ENCODE results near the gene RTN4IP1. TPM values are rescaled to one million over a fixed set of nuclear protein-coding genes. Genes with fewer than 3 reads are reported as not detected.
A peak's percentile ranks its signal among the peaks of the same experiment; 100 is the strongest.

RTN4IP1 gene
- total and polyA plus RNA-seq, 10 of the 15 experiments (the other 5 are each of a cell fraction or from before 2014, with no cell fraction given), result 8.2 to 17.0 (median 9.8) TPM

GRCh38 chr6:106666282-106667021 is 37.2 kb upstream of the RTN4IP1 start (continued):
- TF ChIP-seq NKRF (conservative IDR thresholded peaks at IDR 0.05) (no peak), POU2F2 (IDR thresholded peaks at IDR 0.05; ENCODE audit: borderline replicate concordance, low read depth, low read length) (peak; percentile 79; the same call in 2 of the 3 replicates), ATF3 (IDR thresholded peaks at IDR 0.05; ENCODE audit: borderline replicate concordance, extremely low read depth, low read depth, low read length) (no peak), MAX (IDR thresholded peaks at IDR 0.05; ENCODE audit: low read depth, low read length) (no peak), MEF2B (IDR thresholded peaks at IDR 0.05; ENCODE audit: partially characterized antibody, poor library complexity, severe bottlenecking) (peak; percentile 86), IKZF1 (conservative IDR thresholded peaks at IDR 0.05) (0 out of 2 replicates have a peak, but pooled peaks have one; percentile 26)

- no peaks in the 10 kb centered on the region for H4K20me1 ChIP-seq (ENCODE audit: control insufficient read depth, insufficient read depth)
- H3K9ac ChIP-seq (ENCODE audit: control insufficient read depth, insufficient read depth, low read length), result no peak overlapping the region
- no peak overlapping the region for H3K4me2 ChIP-seq (ENCODE audit: control insufficient read depth, insufficient read depth)
- FAIRE-seq (no peak), ATAC-seq (no peak), DNase-seq (ENCODE audit: low read depth, low spot score) (no peak)
- POLR2A ChIA-PET, result no interaction called here
- peaks cover 5% of the 10 kb centered on the region for H3K9me3 ChIP-seq (replicated peaks; ENCODE audit: control insufficient read depth, insufficient read depth, low read length)
- no peak overlapping the region for H2AFZ ChIP-seq (ENCODE audit: control insufficient read depth, low read depth, low read length)
- BruUV-seq (replicated peaks), result no TSS peak
- CTCF ChIA-PET, result interaction anchor here (0.6 to 1.4 kb wide), 2 partner anchors 53 to 210 kb away, joined by 3 to 4 read pairs; no protein-coding TSS in a partner anchor
- SMC1A ChIA-PET (ENCODE audit: uncharacterized antibody, unreplicated experiment), result no interaction called here
- RAD21 ChIA-PET (ENCODE audit: unreplicated experiment), result no interaction called here
- H3K36me3 ChIP-seq (ENCODE audit: control insufficient read depth in 2 of 2, insufficient read depth in 2 of 2, low read length in 1 of 2), result peaks cover 0 to 20% of the 10 kb centered on the region in 2 experiments; a peak in 3 of 4 replicates
- intact Hi-C loops (cut with micrococcal nuclease; ENCODE audit: unreplicated experiment) (no loop called here), in situ Hi-C loops (cut with MboI) (no loop called here)
- H3K79me2 ChIP-seq (ENCODE audit: control insufficient read depth, insufficient read depth, low read length), result no peaks in the 10 kb centered on the region
- H3K4me1 ChIP-seq (ENCODE audit: control insufficient read depth, insufficient read depth, low read length), result peaks cover 4% of the 10 kb centered on the region; the same call in 1 of the 2 replicates
- no peaks in the 10 kb centered on the region for H3K27me3 ChIP-seq (replicated peaks in 1 of 2; ENCODE audit: control insufficient read depth in 2 of 2, insufficient read depth in 2 of 2, low read length in 1 of 2)
- H3K4me3 ChIP-seq, result no peak overlapping the region
- 100% methylated on average over 2 of the region's 2 CpGs for WGBS (ENCODE audit: insufficient coverage, insufficient replicate concordance, low lambda C conversion rate, missing lambda C conversion rate)
- H3K27ac ChIP-seq (ENCODE audit: control insufficient read depth, insufficient read depth), result no peak overlapping the region
- TF ChIP-seq PKNOX1 (IDR thresholded peaks at IDR 0.05), result no peak
- TF ChIP-seq HCFC1 (IDR thresholded peaks at IDR 0.05; ENCODE audit: low read length), result no peak
- TF ChIP-seq CBFB (IDR thresholded peaks at IDR 0.05; ENCODE audit: low read depth), result no peak
- no peak for TF ChIP-seq E4F1 (IDR thresholded peaks at IDR 0.05; ENCODE audit: borderline replicate concordance, partially characterized antibody)
- TF ChIP-seq ZBTB11 (CRISPR knock-in tag; IDR thresholded peaks at IDR 0.05), result no peak
These were observed 33.2 kb upstream of the RTN4IP1 start for GRCh38 chr6:106662458-106662857.

Measured in GM12878 (cell line).